Prostate gland (tissue), 2 donors: ENCODE data around the gene TEK.

Experiments
- POLR2A ChIP-seq: fragments of 450-650 bp; IDR thresholded peaks from one replicate; pipeline ENCODE4 v1.6.1; 2016; ENCODE audit warnings: antibody characterized with exemption, mild to moderate bottlenecking
- POLR2AphosphoS5 ChIP-seq: sonication (generic); formaldehyde crosslinking; IDR thresholded peaks from one replicate; pipeline ENCODE4 v1.6.1; 2017; ENCODE audit warnings: antibody characterized with exemption
- TF ChIP-seq, protein P1 (sequence below), 4 experiments: fragments of 200-600 bp in 2 of 4; fragments of 450-650 bp in 2 of 4; sonication (generic) in 2 of 4; IDR thresholded peaks; 1 replicate in 3 of 4; 2 replicates in 1 of 4; pipeline ENCODE4 v1.5.1; 2016 to 2019; ENCODE audit warnings: antibody characterized with exemption in 4 of 4, mild to moderate bottlenecking in 2 of 4, moderate library complexity in 2 of 4

DNA sequence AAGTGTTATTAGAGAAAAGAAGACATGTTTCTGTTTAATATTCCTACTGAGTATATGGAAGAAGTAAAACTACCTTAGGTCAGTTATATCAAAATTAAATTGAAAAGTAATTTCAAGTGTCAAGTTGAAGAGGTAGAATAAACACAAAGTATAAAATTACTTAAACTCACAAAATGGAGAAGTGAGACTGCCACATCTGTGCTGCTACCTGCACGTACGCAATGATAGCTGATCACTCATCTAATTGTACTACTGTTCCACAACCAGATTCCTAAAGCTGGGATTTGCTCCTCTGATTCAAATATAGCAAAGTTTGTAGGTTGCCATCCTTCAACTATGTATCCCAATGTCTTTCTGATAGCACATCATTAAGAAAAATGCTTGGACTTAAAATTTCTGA is 163.1 kb downstream of the TEK start:
- TF ChIP-seq, protein P1, sequence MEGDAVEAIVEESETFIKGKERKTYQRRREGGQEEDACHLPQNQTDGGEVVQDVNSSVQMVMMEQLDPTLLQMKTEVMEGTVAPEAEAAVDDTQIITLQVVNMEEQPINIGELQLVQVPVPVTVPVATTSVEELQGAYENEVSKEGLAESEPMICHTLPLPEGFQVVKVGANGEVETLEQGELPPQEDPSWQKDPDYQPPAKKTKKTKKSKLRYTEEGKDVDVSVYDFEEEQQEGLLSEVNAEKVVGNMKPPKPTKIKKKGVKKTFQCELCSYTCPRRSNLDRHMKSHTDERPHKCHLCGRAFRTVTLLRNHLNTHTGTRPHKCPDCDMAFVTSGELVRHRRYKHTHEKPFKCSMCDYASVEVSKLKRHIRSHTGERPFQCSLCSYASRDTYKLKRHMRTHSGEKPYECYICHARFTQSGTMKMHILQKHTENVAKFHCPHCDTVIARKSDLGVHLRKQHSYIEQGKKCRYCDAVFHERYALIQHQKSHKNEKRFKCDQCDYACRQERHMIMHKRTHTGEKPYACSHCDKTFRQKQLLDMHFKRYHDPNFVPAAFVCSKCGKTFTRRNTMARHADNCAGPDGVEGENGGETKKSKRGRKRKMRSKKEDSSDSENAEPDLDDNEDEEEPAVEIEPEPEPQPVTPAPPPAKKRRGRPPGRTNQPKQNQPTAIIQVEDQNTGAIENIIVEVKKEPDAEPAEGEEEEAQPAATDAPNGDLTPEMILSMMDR (IDR thresholded peaks at IDR 0.05) = no peak
- no peak for TF ChIP-seq POLR2A
- TF ChIP-seq POLR2AphosphoS5 = no peak
